CD4-positive, alpha-beta T cell treated with Interleukin-12 subunit alpha and Interleukin-12 subunit beta, for 1 hour (primary cell): ENCODE measurements around the gene UBASH3A.
A peak's percentile ranks its signal among the peaks of the same experiment; 100 is the strongest.

ENCODE experiments used
- DNase-seq: peaks from one replicate; pipeline ENCODE4 v3.0.0-alpha.2; 2020

UBASH3A gene

DNA sequence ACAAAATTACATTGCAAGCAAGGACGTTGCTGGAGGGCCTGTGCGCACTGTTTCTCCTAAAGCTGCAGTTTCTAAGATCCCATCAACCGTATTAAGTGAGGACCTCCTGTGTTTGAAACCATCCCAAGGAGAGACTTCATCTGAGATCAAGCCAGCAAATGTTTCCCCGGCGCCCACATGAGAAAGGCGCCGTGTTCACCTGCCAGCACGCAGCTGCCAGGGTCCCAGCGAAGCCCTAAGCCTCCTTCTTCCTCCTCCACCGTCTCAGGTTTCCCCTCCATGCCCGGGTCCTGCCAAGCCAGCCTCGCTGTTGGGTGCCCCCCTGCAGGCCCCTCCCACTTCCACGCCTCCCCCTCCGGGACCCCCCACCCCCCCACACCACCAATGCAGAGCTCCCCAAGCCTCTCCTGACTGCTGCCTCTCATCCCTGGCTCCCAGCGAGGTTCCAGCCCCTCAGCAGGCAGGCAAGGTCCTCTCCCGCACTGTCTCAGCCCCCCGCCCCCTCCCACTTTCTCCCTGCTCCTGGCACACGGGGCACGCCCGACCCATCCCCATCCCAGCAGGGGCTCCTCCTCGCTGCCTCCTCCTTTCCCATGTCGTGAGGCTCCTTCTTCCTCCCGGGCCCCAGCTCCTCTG lies 28.7 kb upstream of the UBASH3A start:
- no peak for DNase-seq

- DNase-seq = no peak
Observed at GRCh38 chr21:42375506-42375905, 28.2 kb upstream of the UBASH3A start.

DNA sequence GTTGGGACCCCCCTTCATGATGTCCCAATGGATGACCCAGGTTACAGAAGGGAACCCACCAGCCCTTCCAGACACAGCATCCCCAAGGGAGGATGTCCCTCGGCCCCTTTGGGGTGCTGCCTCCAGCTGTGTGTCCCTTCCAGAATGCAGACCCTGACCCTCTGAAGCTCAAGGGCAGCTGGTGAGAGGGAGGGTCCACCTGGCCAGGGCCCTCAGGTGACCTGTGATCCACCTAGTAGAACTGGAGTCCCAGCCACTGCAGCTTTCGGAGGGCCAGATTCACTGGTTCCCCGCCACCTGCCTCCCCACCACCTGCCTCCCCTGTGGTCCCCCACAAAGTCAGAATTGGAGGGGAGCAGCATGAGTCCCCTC lies 27.8 kb upstream of the UBASH3A start:
- DNase-seq = no peak

- DNase-seq = no peak
Observed at GRCh38 chr21:42376338-42376982, 27.2 kb upstream of the UBASH3A start.

DNA sequence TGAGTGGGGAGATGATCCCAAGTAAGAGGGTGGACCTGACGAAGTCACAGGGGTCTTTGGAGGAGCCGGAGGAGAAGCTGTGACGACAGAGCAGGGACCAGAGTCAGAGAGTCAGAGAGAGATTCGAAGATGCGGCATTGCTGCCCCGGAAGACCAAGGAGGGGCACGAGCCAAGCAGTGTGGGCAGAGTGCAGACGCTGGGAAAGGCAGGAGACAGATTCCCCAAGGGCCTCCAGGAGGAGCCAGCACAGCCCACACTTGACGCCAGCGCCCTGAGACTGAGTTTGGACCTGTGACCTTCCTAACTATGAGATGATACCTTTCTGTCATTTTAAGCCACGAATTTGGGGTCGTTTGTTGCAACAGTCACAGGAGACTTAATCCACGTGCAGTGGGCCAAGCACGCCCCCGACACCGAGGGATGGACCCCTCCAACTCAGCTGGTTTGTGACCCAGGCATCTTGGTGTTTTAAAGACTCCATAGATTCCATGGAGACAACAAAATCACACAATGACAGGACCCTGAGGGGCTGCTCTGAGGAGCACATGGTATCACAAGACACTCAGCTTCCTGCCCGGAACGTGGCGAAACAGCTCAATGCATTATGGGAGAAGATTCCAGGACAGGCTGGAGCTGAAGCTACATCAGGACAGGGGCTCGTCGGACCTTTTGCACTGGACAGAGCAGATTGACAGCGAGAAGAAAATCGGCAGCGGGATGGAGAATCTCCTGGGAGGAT lies 26.3 kb upstream of the UBASH3A start:
- no peak for DNase-seq

GRCh38 chr21:42377951-42378340 lies 25.8 kb upstream of the UBASH3A start:
- no peak for DNase-seq

- no peak for DNase-seq
Observed at GRCh38 chr21:42378418-42378817, 25.3 kb upstream of the UBASH3A start.

GRCh38 chr21:42379426-42380215 lies 24.1 kb upstream of the UBASH3A start:
- DNase-seq = no peak

- peak; percentile 64 for DNase-seq
Observed at GRCh38 chr21:42381347-42381984, 22.2 kb upstream of the UBASH3A start.

- no peak for DNase-seq
Observed at GRCh38 chr21:42382915-42383314, 20.8 kb upstream of the UBASH3A start.

DNA sequence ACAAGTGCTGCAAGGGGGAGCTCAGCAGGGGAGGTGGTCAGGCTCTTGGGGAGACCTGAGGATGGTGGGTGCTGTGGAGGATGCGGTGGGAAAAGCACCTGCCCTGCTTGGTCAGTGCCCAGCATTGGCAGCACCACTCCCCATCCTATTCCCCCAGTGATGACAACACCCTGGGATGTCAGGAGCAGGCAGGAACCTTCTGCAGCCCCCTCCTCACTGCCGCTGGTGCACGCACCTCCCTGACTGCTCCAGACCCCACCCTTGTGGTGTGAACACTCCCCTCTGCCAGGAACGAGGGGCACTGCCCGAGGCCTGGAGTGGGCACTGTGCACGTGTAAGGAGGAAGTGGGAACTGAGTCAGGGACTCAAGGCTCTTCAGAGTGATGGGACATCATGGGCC lies 20.4 kb upstream of the UBASH3A start:
- no peak for DNase-seq

GRCh38 chr21:42384156-42384945 lies 19.4 kb upstream of the UBASH3A start:
- no peak for DNase-seq

DNA sequence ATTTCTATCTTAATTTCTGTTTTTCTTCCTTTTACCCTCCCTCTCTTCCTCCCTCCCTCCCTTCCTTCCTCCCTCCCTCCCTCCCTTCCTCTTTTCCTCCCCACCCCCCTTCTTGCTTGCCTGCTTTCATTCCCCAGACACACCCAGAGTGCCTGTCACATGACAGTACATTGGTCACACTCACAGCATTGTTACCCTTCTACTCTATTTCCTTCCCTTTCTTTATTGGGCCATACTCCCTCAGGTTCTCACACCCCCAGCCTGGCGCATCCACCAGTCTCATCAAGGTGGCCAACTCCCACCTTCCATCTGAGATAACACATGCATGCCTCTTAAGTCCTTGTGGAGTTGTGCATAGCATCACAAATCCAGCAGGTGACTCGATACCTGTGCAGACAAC lies 18.7 kb upstream of the UBASH3A start:
- DNase-seq = no peak

- no peak for DNase-seq
Observed at GRCh38 chr21:42385619-42386018, 18.1 kb upstream of the UBASH3A start.

- no peak for DNase-seq
Observed at GRCh38 chr21:42386034-42386591, 17.6 kb upstream of the UBASH3A start.

DNA sequence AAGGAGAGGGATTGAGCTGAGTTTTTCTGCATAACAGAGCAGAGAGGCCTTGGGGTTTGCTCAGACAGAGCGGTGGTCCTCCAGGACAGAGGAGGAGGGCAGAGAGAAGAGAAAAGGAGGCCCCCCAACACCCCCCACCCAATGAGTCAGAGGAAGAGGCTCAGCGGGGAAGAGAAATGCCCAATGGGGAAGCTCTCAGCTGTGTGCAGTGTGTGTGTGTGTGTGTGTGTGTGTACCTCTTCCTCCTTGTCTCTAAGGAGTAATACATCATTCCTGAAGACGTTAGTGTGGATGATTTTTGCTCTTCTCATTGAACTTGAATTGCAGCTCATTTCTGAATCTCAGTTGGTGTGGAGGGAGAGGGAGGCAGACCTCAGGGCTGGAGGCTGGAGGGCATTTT lies 16.5 kb upstream of the UBASH3A start:
- no peak for DNase-seq

GRCh38 chr21:42387843-42388340 lies 15.8 kb upstream of the UBASH3A start:
- DNase-seq = no peak

- no peak for DNase-seq
Observed at GRCh38 chr21:42388740-42389448, 14.8 kb upstream of the UBASH3A start.

DNA sequence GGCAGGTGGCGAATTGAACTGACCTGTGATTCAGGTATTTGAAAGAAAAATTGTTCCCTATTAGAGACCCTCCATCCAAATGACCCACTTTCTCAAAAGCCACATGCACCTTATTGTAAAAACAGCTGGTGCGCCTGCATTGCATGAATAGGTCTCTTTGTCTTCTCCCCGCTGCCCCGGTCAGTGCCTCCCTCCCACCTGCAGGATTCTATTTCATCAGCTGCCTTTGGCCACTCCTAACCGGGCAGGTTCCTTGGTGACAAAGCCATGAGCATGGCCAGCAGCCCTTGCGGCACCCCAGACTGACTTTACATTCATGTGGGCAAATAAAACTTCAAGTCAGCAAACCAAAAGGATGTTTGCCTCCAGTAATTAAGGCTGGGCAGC lies 14.3 kb upstream of the UBASH3A start:
- DNase-seq = no peak

DNA sequence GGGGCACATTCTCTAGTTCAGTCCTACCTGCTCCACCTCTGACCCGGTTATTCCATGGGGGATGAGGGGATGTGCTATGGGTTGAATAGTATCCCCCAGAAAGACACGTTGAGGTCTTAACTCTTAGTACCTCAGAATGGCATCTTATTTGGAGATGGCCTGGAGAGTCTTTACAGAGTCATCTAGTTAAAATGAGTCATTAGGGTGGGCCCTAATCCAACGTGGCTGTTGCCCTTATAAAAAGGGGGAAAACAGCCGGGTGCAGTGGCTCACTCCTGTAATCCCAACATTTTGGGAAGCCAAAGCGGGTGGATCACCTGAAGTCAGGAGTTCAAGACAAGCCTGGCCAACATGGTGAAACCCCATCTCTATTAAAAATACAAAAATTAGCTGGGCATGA lies 13.5 kb upstream of the UBASH3A start:
- no peak for DNase-seq

DNA sequence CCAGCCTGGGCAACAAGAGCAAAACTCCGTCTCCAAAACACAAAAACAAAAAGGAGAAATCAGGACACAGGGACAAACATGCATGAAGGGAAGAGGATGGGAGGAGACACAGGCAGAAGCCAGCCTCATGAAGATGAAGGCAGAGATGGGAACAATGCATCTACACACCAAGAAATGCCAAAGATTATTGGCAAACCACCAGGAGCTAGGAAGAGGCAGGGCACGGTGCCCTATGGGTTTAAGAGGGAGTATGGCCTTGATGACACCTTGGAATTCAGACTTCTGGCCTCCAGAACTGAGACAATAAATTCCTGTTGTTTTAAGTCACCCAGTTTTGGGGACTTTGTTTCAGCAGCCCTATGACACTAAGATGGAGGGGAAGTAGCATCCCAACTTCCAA lies 13.0 kb upstream of the UBASH3A start:
- no peak for DNase-seq
